NB4 (cell line): ENCODE measurements around the gene NXPH4.

Source experiments
- CTCF ChIP-seq: IDR thresholded peaks from one replicate; pipeline ENCODE4 v1.5.1; 2012; ENCODE audit warnings: low read depth, low read length
- POLR2A ChIP-seq: IDR thresholded peaks from 2 replicates; pipeline ENCODE4 v1.6.1; 2011; ENCODE audit warnings: mild to moderate bottlenecking; ENCODE audit not compliant: insufficient read length; ENCODE audit errors: extremely low read depth

- TF ChIP-seq CTCF (no peak), POLR2A (no peak)
Observed at GRCh38 chr12:57234571-57235016, 18.0 kb downstream of the NXPH4 start.
